RWPE2 (cell line): ENCODE measurements around the gene SESTD1.

ENCODE experiments used
- ATAC-seq: fragments of 200-7000 bp; cut with Tn5 transposase; 3 replicates; pipeline ENCODE4 v1.9.1; 2021; ENCODE audit warnings: low read depth
- DNase-seq: peaks from one replicate; pipeline ENCODE4 v3.0.0-alpha.2; 2020; ENCODE audit warnings: low spot score
- H3K27ac ChIP-seq: fragments of 450-650 bp; 2 replicates; pipeline ENCODE4 v1.5.1; 2017; ENCODE audit warnings: mild to moderate bottlenecking; ENCODE audit not compliant: poor library complexity, severe bottlenecking
- H3K27me3 ChIP-seq: fragments of 250-450 bp; sonication (Bioruptor Pico); 2 replicates; pipeline ENCODE4 v1.5.1; 2021; ENCODE audit warnings: mild to moderate bottlenecking, moderate library complexity; ENCODE audit not compliant: insufficient read depth, poor library complexity, severe bottlenecking
- H3K36me3 ChIP-seq: fragments of 250-450 bp; sonication (Bioruptor Pico); 2 replicates; pipeline ENCODE4 v1.5.1; 2020; ENCODE audit warnings: low read depth, mild to moderate bottlenecking, moderate library complexity
- H3K4me1 ChIP-seq: fragments of 250-450 bp; sonication (Bioruptor Pico); 2 replicates; pipeline ENCODE4 v1.5.1; 2021; ENCODE audit warnings: mild to moderate bottlenecking, moderate library complexity; ENCODE audit not compliant: insufficient read depth, poor library complexity, severe bottlenecking
- H3K4me3 ChIP-seq: fragments of 250-450 bp; sonication (Bioruptor Pico); 2 replicates; pipeline ENCODE4 v1.5.1; 2021; ENCODE audit warnings: mild to moderate bottlenecking, moderate library complexity; ENCODE audit not compliant: severe bottlenecking
- H3K9me3 ChIP-seq: fragments of 250-450 bp; sonication (Bioruptor Pico); 2 replicates; pipeline ENCODE4 v1.5.1; 2021; ENCODE audit warnings: mild to moderate bottlenecking, moderate library complexity; ENCODE audit not compliant: severe bottlenecking
- CTCF ChIP-seq: fragments of 450-650 bp; IDR thresholded peaks from one replicate; pipeline ENCODE4 v1.5.1; 2017; ENCODE audit warnings: mild to moderate bottlenecking, moderate library complexity; ENCODE audit not compliant: poor library complexity, severe bottlenecking

SESTD1 gene

GRCh38 chr2:179140571-179140970 is 124.1 kb downstream of the SESTD1 start:
- Histone ChIP-seq H3K4me3 (no peak overlapping the region), H3K27ac (no peak overlapping the region), H3K27me3 (no peaks in the 10 kb centered on the region), H3K4me1 (no peaks in the 10 kb centered on the region), H3K9me3 (no peaks in the 10 kb centered on the region), H3K36me3 (peaks cover 23% of the 10 kb centered on the region)
- ATAC-seq: no peak
- DNase-seq: no peak
- no peak for TF ChIP-seq CTCF

DNA sequence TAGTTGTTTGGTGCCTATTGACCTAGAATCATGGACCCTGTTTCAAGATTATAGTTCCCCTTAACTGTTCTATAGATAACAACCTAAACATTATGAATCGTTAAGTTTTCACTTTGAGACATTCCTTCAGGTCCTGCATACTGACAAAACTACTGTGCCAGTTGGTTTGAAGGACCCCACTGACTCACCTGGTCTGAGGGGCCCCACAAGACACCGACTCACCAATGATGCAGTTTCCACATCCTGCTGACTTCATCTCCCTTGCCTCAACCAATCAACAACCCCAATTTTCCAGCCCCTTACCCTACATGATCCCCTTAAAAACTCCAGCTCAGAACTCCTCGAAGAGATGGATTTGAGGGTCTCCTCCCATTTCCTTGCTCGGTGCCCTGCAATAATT is 125.1 kb downstream of the SESTD1 start:
- no peaks in the 10 kb centered on the region for H3K9me3 ChIP-seq
- peaks cover 20% of the 10 kb centered on the region for H3K36me3 ChIP-seq
- TF ChIP-seq CTCF: no peak
- H3K4me1 ChIP-seq: no peaks in the 10 kb centered on the region
- DNase-seq: no peak
- no peak overlapping the region for H3K27ac ChIP-seq
- H3K27me3 ChIP-seq: no peaks in the 10 kb centered on the region
- no peak overlapping the region for H3K4me3 ChIP-seq
- ATAC-seq: no peak

DNA sequence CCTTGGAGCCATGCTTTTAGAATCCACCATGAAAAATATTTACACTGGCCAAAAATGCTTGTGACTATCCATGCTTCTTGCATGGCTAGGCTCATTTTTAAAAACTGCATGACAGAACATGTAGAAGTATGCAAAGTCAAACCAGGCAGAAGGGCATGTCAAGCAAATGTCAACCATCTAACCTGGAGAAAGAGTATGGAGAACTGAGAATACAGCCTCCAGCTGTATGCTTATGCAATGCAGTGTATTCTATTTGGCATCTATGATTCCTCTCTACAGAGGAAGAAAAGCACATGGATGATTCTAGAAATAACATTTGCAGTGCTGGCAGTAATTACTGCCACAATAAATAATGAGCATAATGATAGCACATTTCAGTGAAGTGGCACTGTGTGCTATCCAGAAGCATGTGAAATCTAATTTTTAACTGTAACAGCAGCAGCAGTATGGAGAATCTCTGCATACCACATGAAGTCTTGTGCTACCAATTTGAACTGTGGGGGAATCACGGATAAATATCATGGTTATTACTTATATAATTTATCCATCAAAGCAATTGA is 127.4 kb downstream of the SESTD1 start:
- H3K9me3 ChIP-seq: no peaks in the 10 kb centered on the region
- no peak for ATAC-seq
- no peak for DNase-seq
- H3K36me3 ChIP-seq: peaks cover 10% of the 10 kb centered on the region; the same call in 1 of the 2 replicates
- H3K4me1 ChIP-seq: no peaks in the 10 kb centered on the region
- no peak overlapping the region for H3K27ac ChIP-seq
- TF ChIP-seq CTCF: no peak
- no peak overlapping the region for H3K4me3 ChIP-seq
- no peaks in the 10 kb centered on the region for H3K27me3 ChIP-seq

DNA sequence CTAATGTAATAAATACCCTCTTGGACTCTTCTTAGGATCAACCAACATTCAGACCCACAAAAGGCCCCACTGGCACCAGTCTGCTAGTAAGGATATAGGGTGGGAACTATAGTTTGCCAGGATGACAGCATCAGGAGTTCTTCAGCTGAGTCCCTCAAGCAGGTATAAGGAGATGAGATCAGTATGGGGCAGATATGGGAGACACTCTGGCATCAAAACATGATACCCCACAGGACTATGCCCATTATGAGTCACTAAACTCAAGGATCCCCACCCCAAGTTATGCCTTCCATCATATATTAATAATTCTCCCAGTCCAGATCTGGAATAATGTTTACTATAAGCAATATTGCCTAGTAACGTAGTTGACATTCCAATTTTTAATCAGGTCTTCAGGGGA is 131.6 kb downstream of the SESTD1 start:
- no peaks in the 10 kb centered on the region for H3K9me3 ChIP-seq
- TF ChIP-seq CTCF: no peak
- no peaks in the 10 kb centered on the region for H3K4me1 ChIP-seq
- H3K27me3 ChIP-seq: no peaks in the 10 kb centered on the region
- DNase-seq: no peak
- ATAC-seq: no peak
- H3K4me3 ChIP-seq: no peak overlapping the region
- H3K27ac ChIP-seq: no peak overlapping the region
- H3K36me3 ChIP-seq: peaks cover 6% of the 10 kb centered on the region; the same call in 1 of the 2 replicates

DNA sequence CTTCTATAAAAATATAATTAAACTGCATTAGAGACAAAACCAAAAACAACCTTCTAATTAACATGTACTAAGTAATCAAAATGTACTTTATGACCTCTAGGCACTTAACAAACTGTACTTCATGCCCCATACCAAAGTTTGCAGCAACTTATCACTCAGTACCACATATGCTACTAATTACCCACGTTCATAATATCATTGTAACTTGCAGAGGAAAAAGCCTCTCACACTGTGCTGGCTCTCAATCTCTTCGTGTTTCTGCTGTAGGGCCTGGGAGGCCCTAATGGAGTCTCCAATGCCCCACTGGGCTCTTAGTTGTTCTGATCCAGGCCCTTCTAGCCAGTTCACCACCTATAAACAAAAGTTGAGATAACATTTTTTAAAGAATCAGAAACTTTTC is 132.6 kb downstream of the SESTD1 start:
- no peak overlapping the region for H3K27ac ChIP-seq
- H3K27me3 ChIP-seq: no peaks in the 10 kb centered on the region
- H3K9me3 ChIP-seq: no peaks in the 10 kb centered on the region
- TF ChIP-seq CTCF: no peak
- no peaks in the 10 kb centered on the region; the same call in 1 of the 2 replicates for H3K36me3 ChIP-seq
- no peak for DNase-seq
- no peak for ATAC-seq
- no peaks in the 10 kb centered on the region for H3K4me1 ChIP-seq
- no peak overlapping the region for H3K4me3 ChIP-seq
